CD4-positive, alpha-beta T cell treated with Interleukin-2 at 100 ng/mL for 4 hours (primary cell): ENCODE data around the gene ACSM2B.
"Not testable (repeated sequence)": the region's sequence is repeated elsewhere in the genome, so short reads cannot be mapped to it uniquely, and the experiment has no call there.

Experiments
- DNase-seq: peaks from one replicate; pipeline ENCODE4 v3.0.0-alpha.2; 2020; ENCODE audit warnings: low spot score

Gene ACSM2B

DNA sequence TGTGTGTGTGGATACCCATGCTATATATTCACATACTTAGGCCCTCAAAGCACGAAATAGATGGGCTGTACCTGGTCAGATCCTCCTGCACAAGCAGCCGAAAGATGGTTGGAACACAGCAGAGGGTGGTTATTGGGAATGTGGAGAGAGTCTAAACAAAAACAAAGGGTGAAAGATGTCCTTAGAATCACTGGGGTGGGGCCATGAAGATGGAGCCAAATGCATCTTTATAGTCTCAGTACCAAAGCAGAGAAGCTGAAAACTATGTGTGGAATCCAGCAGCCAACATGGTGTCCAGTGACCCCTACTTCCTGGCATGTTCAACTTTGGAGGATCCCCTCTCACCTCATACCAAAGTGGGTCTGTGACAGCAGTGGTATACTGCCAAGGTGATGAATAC is 19.5 kb upstream of the ACSM2B start:
- DNase-seq = not testable (repeated sequence)

GRCh38 chr16:20595068-20595467 is 18.9 kb upstream of the ACSM2B start:
- not testable (repeated sequence) for DNase-seq

GRCh38 chr16:20592780-20593179 is 16.6 kb upstream of the ACSM2B start:
- not testable (repeated sequence) for DNase-seq

GRCh38 chr16:20589486-20589885 is 13.3 kb upstream of the ACSM2B start:
- not testable (repeated sequence) for DNase-seq

DNA sequence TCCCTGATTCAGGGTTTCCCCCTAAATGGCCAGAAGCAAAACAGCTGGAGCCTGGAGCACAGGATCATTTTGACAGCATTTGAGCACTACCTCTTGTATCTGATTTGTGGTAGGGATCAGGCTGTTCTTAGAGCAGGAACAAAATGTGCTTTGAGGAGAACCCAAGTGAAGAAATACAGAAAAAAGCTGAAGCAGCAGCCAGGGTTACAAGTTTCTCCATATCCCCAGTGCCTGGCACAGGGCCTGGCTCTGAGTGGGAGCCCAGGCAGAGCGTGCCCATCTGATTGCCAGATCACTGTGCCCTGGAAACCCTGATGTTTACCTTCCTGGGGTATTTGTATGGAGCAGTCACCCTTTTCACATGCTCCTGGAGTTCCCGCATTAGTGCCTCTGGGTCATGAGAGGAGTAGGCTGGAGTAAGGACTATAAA is 11.5 kb upstream of the ACSM2B start:
- DNase-seq = not testable (repeated sequence)

DNA sequence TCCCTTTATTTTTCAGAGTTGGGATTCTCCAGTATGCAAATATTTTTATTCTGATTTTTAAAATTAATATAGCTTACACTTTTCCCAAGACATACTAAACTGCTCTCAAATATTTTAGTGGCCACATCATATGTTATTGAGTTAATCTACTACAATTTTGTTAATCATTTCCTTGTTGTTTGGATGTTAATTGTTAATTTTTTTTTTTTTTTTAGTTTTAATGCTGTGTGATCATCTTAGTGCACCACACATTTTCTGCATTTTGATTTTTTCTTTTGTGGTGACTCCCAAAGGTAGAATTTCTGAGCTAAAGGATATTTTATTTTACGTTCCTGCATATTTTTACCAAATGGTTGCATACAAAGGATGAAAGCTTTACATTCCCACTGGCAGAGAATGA is 10.5 kb upstream of the ACSM2B start:
- not testable (repeated sequence) for DNase-seq

DNA sequence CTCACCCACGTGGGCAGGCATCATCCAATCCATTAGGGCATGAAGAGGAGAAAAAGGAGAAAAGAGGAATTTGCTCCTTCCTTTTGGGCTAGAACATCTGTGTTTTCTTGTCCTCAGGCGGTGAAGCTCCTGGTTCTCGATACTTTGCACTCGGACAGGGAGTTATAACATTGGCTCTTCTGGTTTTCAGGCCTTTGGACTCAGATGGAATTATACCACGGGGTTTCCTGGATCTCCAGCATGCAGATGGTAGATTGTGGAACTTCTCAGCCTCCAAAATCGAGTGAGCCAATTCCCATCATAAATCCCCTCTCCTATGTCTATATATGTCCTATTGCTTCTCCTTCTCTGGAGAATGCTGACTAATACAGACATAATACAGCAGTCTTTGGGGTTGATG is 9.9 kb upstream of the ACSM2B start:
- not testable (repeated sequence) for DNase-seq

DNA sequence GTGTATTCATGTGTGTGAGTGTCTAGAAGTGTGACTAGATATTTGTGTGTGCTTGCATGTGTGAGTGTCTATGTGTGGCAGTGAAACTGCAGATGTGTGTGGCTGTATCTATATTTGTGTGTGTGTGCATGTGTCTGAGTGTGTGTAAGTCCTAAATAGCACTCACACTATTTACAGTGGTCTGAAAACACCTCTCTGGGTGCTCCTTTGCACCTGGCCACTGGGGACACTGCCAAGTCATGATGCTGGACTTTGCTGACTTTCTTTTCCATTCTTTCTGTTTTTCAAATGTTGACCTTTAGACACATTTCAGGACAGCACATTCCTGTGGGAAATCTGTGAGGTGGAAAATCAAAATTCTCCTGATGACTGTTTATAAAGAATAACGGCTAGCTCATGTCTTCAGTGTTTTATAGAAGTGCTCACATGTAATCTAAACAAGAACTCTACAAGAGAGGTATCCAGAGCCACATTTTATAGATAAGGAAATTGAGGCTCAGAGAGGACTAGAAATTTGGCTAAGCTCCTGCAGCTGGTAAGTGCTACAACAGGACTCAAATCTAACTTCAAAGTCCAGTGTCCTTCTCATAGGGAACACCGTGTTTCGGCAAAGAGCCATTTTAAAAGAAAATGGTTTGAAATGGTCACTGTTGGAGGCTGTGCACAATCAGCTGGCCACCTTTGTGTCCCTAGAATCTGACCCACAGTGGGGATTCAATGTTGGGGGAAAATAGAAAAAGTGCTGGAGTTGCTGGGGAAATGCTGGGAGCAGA is 4.5 kb upstream of the ACSM2B start:
- not testable (repeated sequence) for DNase-seq

- not testable (repeated sequence) for DNase-seq
These were observed 1.9 kb upstream of the ACSM2B start for GRCh38 chr16:20578091-20578490.

DNA sequence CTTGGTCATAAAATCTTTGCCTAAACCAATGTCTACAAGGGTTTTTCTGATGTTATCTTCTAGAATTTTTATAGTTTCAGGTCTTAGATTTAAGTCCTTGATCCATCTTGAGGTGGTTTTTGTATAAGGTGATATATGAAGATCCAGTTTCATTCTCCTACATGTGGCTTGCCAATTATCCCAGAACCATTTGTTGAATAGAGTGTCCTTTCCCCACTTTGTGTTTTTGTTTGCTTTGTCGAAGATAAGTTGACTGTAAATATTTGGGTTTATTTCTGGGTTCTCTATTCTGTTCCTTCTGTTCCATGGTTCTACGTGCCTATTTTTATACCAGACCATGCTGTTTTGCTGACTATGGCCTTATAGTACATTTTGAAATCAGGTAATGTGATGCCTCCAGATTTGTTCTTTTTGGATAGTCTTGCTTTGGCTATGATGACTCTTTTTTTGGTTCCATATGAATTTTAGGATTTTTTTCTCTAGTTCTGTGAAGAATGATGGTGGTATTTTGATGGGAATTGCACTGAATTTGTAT is 7.0 kb downstream of the ACSM2B start:
- not testable (repeated sequence) for DNase-seq

DNA sequence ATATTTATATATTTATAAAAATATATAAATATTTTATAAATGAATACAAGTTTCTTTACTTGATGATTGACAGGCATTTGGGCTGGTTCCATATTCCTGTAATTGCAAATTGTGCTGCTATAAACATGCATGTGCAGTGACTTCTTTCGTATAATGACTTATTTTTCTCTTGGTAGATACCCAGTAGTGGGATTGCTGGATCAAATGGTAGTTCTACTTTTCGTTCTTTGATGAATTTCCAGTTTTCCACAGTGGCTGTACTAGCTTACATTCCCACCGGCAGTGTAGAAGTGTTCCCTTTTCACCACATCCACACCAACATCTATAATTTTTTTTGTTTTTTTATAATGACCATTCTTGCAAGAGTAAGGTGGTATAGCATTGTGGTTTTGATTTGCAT is 7.8 kb downstream of the ACSM2B start:
- no peak for DNase-seq

DNA sequence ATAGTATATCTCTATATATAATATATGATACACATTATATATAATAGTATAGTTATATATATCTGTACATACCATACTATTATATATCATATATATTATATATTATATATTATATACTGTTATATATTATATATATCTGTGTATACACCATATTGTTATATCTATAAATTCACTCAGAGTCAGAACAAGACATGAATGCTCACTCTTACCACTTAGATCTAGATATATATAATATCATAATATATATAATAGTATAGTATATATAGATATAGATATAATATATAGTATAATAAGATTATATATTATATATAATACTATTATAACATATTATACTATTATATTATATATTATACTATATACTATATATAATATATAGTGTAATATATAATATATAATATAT is 9.3 kb downstream of the ACSM2B start:
- DNase-seq = no peak

- DNase-seq = not testable (repeated sequence)
These were observed 10.8 kb downstream of the ACSM2B start for GRCh38 chr16:20565334-20565733.

GRCh38 chr16:20564218-20564617 is 11.9 kb downstream of the ACSM2B start:
- not testable (repeated sequence) for DNase-seq

- DNase-seq = not testable (repeated sequence)
These were observed 20.5 kb downstream of the ACSM2B start for GRCh38 chr16:20555628-20556027.

DNA sequence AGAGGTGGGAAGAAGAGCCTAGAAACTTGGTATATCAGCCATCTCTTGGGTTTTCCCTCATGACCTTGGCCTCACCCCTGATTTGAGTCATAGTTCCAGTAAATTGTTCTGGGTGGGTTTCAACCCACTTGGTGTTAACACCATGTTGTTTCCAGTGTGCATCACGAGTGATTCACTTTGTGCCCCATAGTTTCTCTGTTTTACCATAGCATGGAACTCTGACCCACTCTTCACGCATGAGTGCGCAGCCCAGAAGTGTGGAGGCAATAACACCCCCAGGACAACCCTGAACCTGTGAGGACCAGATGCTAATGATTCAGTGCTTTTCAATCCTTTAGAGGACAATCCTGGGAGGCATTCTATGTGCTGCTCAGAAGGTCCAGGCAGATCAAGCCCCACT is 21.5 kb downstream of the ACSM2B start:
- DNase-seq = not testable (repeated sequence)

GRCh38 chr16:20553493-20553892 is 22.7 kb downstream of the ACSM2B start:
- DNase-seq = not testable (repeated sequence)

DNA sequence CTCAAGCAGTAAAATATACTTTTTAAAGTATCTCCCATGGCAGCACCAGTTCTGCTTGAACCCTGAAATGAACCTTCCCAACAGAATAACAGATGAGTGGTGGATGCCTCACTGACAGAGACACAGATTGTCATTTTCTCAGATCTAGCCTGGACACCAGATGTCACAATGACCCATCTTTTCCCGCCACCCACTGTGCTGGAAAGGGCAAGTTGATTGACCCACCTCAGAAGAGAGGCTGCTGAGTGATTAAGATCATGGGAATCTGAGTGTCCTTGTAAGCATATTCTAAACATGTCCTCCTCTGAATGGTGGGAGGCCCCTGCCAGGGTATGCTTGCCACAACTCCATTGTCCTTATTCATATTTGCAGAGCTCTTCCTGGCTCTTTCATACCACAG is 29.2 kb downstream of the ACSM2B start:
- DNase-seq = not testable (repeated sequence)

- DNase-seq = not testable (repeated sequence)
These were observed 29.8 kb downstream of the ACSM2B start for GRCh38 chr16:20546278-20546853.

- DNase-seq = not testable (repeated sequence)
These were observed 35.4 kb downstream of the ACSM2B start for GRCh38 chr16:20540603-20541316.

DNA sequence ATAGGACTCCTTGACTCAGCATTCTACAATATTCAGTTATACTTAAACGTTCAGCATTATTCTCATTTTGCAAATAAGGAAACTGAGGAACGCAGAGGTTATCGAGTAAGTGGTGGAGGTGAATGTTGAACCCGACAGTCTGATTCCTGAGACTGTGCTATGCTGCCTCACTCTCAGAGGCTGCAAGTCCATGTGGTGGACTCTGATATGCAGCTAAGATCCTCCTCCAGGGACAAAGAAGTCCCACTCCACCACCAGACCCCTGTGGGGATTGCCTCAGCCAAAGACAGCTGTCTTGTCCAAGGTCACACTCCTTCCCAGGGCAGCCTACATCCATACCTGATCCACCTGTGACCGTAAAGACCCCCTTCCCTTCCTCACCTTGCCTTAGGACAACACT is 37.5 kb downstream of the ACSM2B start:
- DNase-seq = no peak

DNA sequence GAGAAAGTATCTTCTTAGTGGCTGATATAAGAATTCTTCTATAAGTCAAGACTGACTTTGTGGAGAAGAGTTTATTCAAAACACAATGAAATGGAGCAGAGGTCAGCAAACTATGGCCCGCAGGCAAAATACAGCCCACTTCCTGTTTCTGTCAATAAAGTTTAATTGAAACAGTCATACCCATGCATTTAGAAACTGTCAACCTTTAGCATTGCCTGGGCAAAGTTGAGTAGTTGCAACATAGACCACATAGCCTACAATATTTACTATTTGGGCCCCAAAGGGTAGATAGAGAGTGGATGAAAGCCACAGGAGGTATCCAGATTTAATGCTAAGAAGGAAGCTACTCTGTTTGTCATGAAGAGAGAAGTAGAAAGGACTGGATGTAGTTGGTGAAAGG is 38.0 kb downstream of the ACSM2B start:
- no peak for DNase-seq

GRCh38 chr16:20536669-20537068 is 39.5 kb downstream of the ACSM2B start:
- not testable (repeated sequence) for DNase-seq
